H1 (cell line): ENCODE results near the gene C5AR1. TPM values are rescaled to one million over a fixed set of nuclear protein-coding genes. Genes with fewer than 3 reads are reported as not detected.

ENCODE experiments used
- ATF3 ChIP-seq: IDR thresholded peaks from 2 replicates; pipeline ENCODE4 v1.6.1; 2011; ENCODE audit warnings: low read depth, mild to moderate bottlenecking, low read length; ENCODE audit not compliant: insufficient read depth
- SIRT6 ChIP-seq: IDR thresholded peaks from one replicate; pipeline ENCODE4 v1.7.1; 2012; ENCODE audit warnings: low read length, inconsistent platforms
- polyA plus RNA-seq, 7 experiments: library from polyadenylated mRNA; depleted of rRNA in 3 of 7; stranded (reverse) in 5 of 7; unstranded in 2 of 7; fragments of >200 nt in 5 of 7; fragments of 200-250 nt in 2 of 7; gene quantifications; 1 replicate in 5 of 7; 2 replicates in 1 of 7; 4 replicates in 1 of 7; pipeline versions ENCODE4 v1.2.1 to v1.2.3, GENCODE V29; 2011 to 2013; ENCODE audit warnings: missing spikeins in 2 of 7, mixed read lengths in 2 of 7
- total RNA-seq: library from RNA; stranded (reverse); fragmentation: NEBNext Ultra II Directional; extraction: Animal tissue kit (Norgen Biotek cat#: 25700); gene quantifications from 2 replicates; pipeline ENCODE4 v1.2.1, GENCODE V29; 2021

The C5AR1 gene
- total and polyA plus RNA-seq, 2 of the 8 experiments (the other 6 are each of a cell fraction or from before 2014, with no cell fraction given): 0.20 TPM; not detected in 1

- TF ChIP-seq SIRT6: no peak
- no peak for TF ChIP-seq ATF3
These were observed 10.5 kb downstream of the C5AR1 start (continued) for GRCh38 chr19:47319923-47320871.
